BE2C (cell line): ENCODE measurements around the gene RASAL2.

ENCODE experiments used
- DNase-seq: peaks from one replicate; pipeline ENCODE4 v3.0.0-alpha.2; 2020
- H3K27me3 ChIP-seq: fragments of 250-450 bp; sonication (Bioruptor Pico); 2 replicates; pipeline ENCODE4 v1.5.1; 2020; ENCODE audit warnings: mild to moderate bottlenecking
- H3K36me3 ChIP-seq: fragments of 250-450 bp; sonication (Bioruptor Pico); 2 replicates; pipeline ENCODE4 v1.5.1; 2020; ENCODE audit warnings: mild to moderate bottlenecking
- H3K4me1 ChIP-seq: fragments of 250-450 bp; sonication (Bioruptor Pico); 2 replicates; pipeline ENCODE4 v1.5.1; 2020
- H3K4me3 ChIP-seq: 2 replicates; pipeline ENCODE4 v1.5.1; 2011; ENCODE audit warnings: low read depth, low read length
- H3K9me3 ChIP-seq: fragments of 250-450 bp; sonication (Bioruptor Pico); 2 replicates; pipeline ENCODE4 v1.5.1; 2020
- TF ChIP-seq, protein P1 (sequence below): IDR thresholded peaks from 2 replicates; pipeline ENCODE4 v1.5.1; 2012; ENCODE audit warnings: mild to moderate bottlenecking, low read depth, low read length

The RASAL2 gene

DNA sequence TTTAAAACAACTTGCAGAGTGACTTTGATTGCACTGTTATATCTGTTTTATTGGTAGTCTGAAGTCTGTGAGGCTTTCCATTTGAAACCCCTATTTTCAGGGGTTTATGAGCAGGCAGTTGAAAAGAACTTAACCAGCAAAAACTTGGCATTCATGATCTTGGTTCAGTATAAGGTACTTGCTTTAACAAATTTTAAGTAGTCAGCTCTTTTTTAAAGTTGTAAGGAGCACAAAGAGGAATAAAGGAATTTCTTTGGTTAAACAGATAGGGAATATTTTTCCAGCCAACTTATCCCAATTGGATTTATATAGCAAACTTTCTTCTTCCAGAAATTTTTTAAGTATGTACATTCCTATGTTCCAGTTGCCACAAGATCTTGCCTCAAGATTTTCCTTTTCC, 138.2 kb downstream of the RASAL2 start:
- H3K9me3 ChIP-seq: no peaks in the 10 kb centered on the region
- DNase-seq: no peak
- H3K36me3 ChIP-seq: no peaks in the 10 kb centered on the region
- TF ChIP-seq, protein P1, sequence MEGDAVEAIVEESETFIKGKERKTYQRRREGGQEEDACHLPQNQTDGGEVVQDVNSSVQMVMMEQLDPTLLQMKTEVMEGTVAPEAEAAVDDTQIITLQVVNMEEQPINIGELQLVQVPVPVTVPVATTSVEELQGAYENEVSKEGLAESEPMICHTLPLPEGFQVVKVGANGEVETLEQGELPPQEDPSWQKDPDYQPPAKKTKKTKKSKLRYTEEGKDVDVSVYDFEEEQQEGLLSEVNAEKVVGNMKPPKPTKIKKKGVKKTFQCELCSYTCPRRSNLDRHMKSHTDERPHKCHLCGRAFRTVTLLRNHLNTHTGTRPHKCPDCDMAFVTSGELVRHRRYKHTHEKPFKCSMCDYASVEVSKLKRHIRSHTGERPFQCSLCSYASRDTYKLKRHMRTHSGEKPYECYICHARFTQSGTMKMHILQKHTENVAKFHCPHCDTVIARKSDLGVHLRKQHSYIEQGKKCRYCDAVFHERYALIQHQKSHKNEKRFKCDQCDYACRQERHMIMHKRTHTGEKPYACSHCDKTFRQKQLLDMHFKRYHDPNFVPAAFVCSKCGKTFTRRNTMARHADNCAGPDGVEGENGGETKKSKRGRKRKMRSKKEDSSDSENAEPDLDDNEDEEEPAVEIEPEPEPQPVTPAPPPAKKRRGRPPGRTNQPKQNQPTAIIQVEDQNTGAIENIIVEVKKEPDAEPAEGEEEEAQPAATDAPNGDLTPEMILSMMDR: no peak
- H3K27me3 ChIP-seq: no peaks in the 10 kb centered on the region
- no peaks in the 10 kb centered on the region for H3K4me1 ChIP-seq
- H3K4me3 ChIP-seq: no peak overlapping the region

DNA sequence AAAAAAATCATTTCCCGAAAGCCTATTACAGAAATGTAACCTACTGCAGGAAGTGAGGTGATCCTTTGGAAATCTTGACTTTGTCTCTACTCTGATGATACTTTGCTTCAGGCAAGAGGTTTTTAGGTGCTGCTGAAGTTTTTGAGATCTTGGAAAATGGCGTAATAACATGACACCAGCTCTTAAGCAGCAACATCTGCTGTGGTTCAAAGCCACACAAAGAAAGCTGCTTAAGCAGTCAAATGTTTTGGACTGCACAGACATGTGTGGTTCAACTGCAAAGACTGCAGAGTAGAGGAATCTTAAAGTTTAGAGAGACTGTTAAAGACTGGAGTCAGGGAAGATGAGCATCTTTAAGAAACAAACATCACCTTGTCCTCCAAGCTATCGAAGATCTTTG, 139.0 kb downstream of the RASAL2 start:
- no peak overlapping the region for H3K4me3 ChIP-seq
- H3K27me3 ChIP-seq: no peaks in the 10 kb centered on the region
- H3K36me3 ChIP-seq: no peaks in the 10 kb centered on the region
- no peaks in the 10 kb centered on the region for H3K4me1 ChIP-seq
- no peak for DNase-seq
- TF ChIP-seq, protein P1: no peak
- no peaks in the 10 kb centered on the region for H3K9me3 ChIP-seq

DNA sequence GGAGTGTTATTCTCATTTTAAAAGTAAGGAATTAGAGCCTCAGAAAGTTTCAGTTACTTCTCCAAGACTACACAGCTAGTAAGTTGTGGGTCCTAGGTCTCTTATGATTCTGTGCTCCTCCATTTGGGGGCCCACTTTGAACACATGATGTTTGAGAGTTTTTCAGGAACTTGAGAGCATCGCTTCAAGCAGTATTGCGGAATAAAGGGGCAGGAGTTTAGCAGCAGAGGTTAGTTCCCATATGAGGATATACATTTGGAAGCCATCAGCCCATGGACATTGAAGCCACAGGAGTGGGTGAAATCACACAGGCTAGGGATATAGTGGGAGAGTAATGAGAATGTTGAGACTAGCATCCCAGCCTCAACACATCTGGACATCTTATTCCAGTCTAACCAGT, 143.2 kb downstream of the RASAL2 start:
- DNase-seq: no peak
- Histone ChIP-seq H3K36me3 (no peaks in the 10 kb centered on the region), H3K27me3 (no peaks in the 10 kb centered on the region), H3K4me3 (no peak overlapping the region), H3K9me3 (no peaks in the 10 kb centered on the region), H3K4me1 (no peaks in the 10 kb centered on the region)
- TF ChIP-seq, protein P1: no peak

DNA sequence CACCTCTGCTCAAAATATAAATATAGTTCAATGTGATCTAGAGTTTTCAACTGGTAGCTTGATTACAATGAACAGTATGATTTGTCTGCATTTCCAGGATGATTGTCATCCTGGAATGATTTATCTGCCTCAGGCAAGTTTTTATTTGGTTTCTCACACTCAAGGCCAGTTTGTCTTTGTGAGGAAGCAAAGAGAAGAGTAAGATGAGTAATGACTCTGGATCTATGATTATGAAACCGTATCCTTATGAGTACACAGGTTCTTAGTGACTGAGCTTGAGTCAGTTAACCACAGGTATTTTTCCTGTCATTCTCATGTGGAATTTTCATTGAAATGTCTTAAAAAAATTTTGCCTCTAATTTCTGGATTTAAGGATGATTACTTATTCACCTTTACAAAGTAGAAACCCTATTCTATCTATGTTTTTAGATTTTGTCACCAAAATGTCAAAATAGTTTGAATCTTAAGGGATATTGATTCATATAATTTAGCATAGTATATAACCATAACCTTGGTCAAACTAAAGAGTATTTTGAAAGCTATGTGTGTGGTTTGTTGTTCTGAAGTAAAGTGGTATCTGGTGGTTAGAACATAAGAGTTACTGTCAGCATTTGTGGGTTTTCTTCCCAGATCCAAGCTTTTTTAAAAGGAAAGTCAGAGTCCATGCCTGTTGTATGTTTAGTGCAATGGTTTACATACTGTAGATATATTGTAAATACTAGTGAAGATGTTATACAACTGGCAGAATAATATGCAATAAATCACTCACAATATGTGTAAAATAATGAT, 145.0 kb downstream of the RASAL2 start:
- Histone ChIP-seq H3K4me3 (no peak overlapping the region), H3K9me3 (no peaks in the 10 kb centered on the region), H3K36me3 (no peaks in the 10 kb centered on the region), H3K4me1 (no peaks in the 10 kb centered on the region), H3K27me3 (no peaks in the 10 kb centered on the region)
- no peak for DNase-seq
- TF ChIP-seq, protein P1: no peak

DNA sequence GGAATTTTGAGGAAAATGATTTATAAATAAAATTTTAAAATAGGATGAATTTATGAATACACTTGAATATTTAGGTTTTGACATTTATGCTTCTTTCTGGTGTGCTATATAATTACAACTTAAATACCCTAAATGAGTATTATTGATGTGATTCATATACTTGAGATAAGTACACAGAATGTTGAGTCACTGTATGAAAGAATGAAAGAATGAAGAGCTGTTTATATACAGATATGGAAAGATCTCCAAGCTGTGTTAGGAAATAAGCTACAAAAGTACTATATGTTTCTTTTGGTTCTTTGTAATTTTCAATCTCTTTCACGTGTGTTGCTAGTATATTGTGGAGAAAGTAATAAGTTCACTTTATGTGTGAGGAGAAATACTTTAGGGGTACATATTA, 147.2 kb downstream of the RASAL2 start:
- no peaks in the 10 kb centered on the region for H3K36me3 ChIP-seq
- TF ChIP-seq, protein P1: no peak
- no peaks in the 10 kb centered on the region for H3K9me3 ChIP-seq
- H3K27me3 ChIP-seq: no peaks in the 10 kb centered on the region
- no peak for DNase-seq
- no peaks in the 10 kb centered on the region for H3K4me1 ChIP-seq
- H3K4me3 ChIP-seq: no peak overlapping the region

DNA sequence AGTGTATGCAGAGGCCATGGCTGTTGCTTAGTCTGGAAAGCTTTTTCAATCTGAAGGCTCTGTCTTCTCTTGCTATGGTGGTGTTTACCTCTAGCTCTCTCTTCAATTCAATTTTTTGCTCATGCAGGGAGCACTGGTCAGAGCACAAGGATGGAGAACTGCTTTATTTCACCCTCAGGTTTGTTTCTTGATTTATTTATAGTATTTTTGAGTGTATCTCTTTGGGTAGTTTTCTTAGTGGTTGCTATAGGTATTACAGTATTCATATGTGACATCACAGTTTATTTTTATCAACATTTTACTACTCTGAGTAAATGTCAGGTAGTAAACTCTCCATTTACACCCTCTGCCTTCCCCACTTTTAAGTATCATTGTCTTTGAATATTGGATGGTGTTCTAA, 147.9 kb downstream of the RASAL2 start:
- no peaks in the 10 kb centered on the region for H3K4me1 ChIP-seq
- H3K9me3 ChIP-seq: no peaks in the 10 kb centered on the region
- no peaks in the 10 kb centered on the region for H3K36me3 ChIP-seq
- H3K27me3 ChIP-seq: no peaks in the 10 kb centered on the region
- no peak for DNase-seq
- H3K4me3 ChIP-seq: no peak overlapping the region
- TF ChIP-seq, protein P1: no peak
